Left cardiac atrium (tissue), 4 donors: ENCODE measurements around the gene SRGAP1. TPM values are rescaled to one million over a fixed set of nuclear protein-coding genes. Genes with fewer than 3 reads are reported as not detected.
A peak's percentile ranks its signal among the peaks of the same experiment; 100 is the strongest.

Source experiments
- ATAC-seq, 2 donors: fragments of 200-7000 bp; cut with Tn5 transposase; one replicate each; pipeline ENCODE4 v1.9.1; 2020; ENCODE audit warnings: mild to moderate bottlenecking in 2 of 2, moderate library complexity in 2 of 2
- DNase-seq: peaks from one replicate; pipeline ENCODE4 v3.0.0-alpha.2; 2020
- intact Hi-C, 2 donors: fragments of 100-400 bp; cut with DNase I; formaldehyde crosslinking; loops; one replicate each; pipeline versions ENCODE4 v1.14.1 to v1.15.1; 2022 to 2023
- long read RNA-seq: library from polyadenylated mRNA; unstranded; transcript quantifications from one replicate; pipeline ENCODE4 v2.0.0, GENCODE V29; 2021
- total RNA-seq, 2 donors: library from RNA; stranded (reverse); fragmentation: NEBNext Ultra II Directional; extraction: Animal tissue kit (Norgen Biotek cat#: 25700); gene quantifications; one replicate each; pipeline ENCODE4 v1.2.1, GENCODE V29; 2021
- donor health status: DM: no; HTN: yes; CAD: no.
- donor health status: DM: no; HTN: yes; CAD: no; lungs with severe emphysema.
- donor health status: DM: yes; HTN: yes; CAD: no.
- donor health status: Dilated cardiomyopathy.

The SRGAP1 gene
- total RNA-seq: 1 to 10 TPM; 4.3 to 5.5 TPM
- long read RNA-seq, partial matches to known transcripts: 2 of 4 reads
- long read RNA-seq, other reads (novel, unspliced or antisense): 2 of 4 reads

- intact Hi-C loops: loop anchor here (5.0 to 10.0 kb wide), 3 partner anchors 100 to 338 kb away; no protein-coding TSS in a partner anchor
- peak; percentile 63 to 73 for ATAC-seq
- DNase-seq: peak; percentile 77
Measured at GRCh38 chr12:63844391-63845341, at the start of gene SRGAP1. Gene SRGAP1, plus strand, starts transcription at chr12:63844700. Its CDS starts 117 bp downstream, at chr12:63844817.

GRCh38 chr12:63795032-63795687 is 49.3 kb upstream of the SRGAP1 start:
- DNase-seq (no peak), ATAC-seq (no peak)
- intact Hi-C loops: loop anchor here in 1 of 2 donors (5.0 kb wide), 1 partner anchor 693 kb away; no protein-coding TSS in a partner anchor

GRCh38 chr12:63795944-63796343 is 48.6 kb upstream of the SRGAP1 start:
- intact Hi-C loops: loop anchor here in 1 of 2 donors (5.0 kb wide), 1 partner anchor 694 kb away; no protein-coding TSS in a partner anchor
- no peak for DNase-seq
- no peak for ATAC-seq

GRCh38 chr12:63802012-63802608 is 42.4 kb upstream of the SRGAP1 start:
- DNase-seq: no peak
- no peak for ATAC-seq
- intact Hi-C loops: no loop called here

- DNase-seq (no peak), ATAC-seq (no peak)
- intact Hi-C loops: no loop called here
Measured at GRCh38 chr12:63804746-63805145, 39.8 kb upstream of the SRGAP1 start.

GRCh38 chr12:63805704-63806672 is 38.5 kb upstream of the SRGAP1 start:
- intact Hi-C loops: no loop called here
- DNase-seq (no peak), ATAC-seq (no peak)

GRCh38 chr12:63808631-63809030 is 35.9 kb upstream of the SRGAP1 start:
- peak in 1 of 2 donors; percentile 34 for ATAC-seq
- intact Hi-C loops: no loop called here
- DNase-seq: no peak

- ATAC-seq (no peak), DNase-seq (no peak)
- intact Hi-C loops: no loop called here
Measured at GRCh38 chr12:63809566-63809965, 34.9 kb upstream of the SRGAP1 start.

GRCh38 chr12:63811334-63811733 is 33.2 kb upstream of the SRGAP1 start:
- DNase-seq (no peak), ATAC-seq (no peak)
- intact Hi-C loops: no loop called here

GRCh38 chr12:63811755-63812154 is 32.7 kb upstream of the SRGAP1 start:
- intact Hi-C loops: no loop called here
- ATAC-seq (no peak), DNase-seq (no peak)

GRCh38 chr12:63814146-63814772 is 30.2 kb upstream of the SRGAP1 start:
- DNase-seq (no peak), ATAC-seq (no peak)
- intact Hi-C loops: no loop called here

GRCh38 chr12:63815482-63815852 is 29.0 kb upstream of the SRGAP1 start:
- DNase-seq: no peak
- intact Hi-C loops: no loop called here
- ATAC-seq: no peak

GRCh38 chr12:63816031-63816430 is 28.5 kb upstream of the SRGAP1 start:
- ATAC-seq (no peak), DNase-seq (no peak)
- intact Hi-C loops: no loop called here

- ATAC-seq (no peak), DNase-seq (no peak)
- intact Hi-C loops: loop anchor here in 1 of 2 donors (5.0 kb wide), 1 partner anchor 437 kb away; no protein-coding TSS in a partner anchor
Measured at GRCh38 chr12:63820427-63820826, 24.1 kb upstream of the SRGAP1 start.

GRCh38 chr12:63821781-63822251 is 22.7 kb upstream of the SRGAP1 start:
- peak; percentile 70 to 76 for ATAC-seq
- DNase-seq: peak; percentile 29
- intact Hi-C loops: loop anchor here in 1 of 2 donors (5.0 kb wide), 1 partner anchor 435 kb away; no protein-coding TSS in a partner anchor

GRCh38 chr12:63822352-63822751 is 22.1 kb upstream of the SRGAP1 start:
- intact Hi-C loops: loop anchor here in 1 of 2 donors (5.0 kb wide), 1 partner anchor 435 kb away; no protein-coding TSS in a partner anchor
- ATAC-seq: no peak
- DNase-seq: no peak

- ATAC-seq: no peak
- intact Hi-C loops: loop anchor here in 1 of 2 donors (5.0 kb wide), 1 partner anchor 434 kb away; no protein-coding TSS in a partner anchor
- DNase-seq: no peak
Measured at GRCh38 chr12:63823040-63823439, 21.5 kb upstream of the SRGAP1 start.
